Measurements from ENCODE around the gene NEURL1B.

The NEURL1B gene

GRCh38 chr5:172603251-172603806 lies 37.7 kb upstream of the NEURL1B start:
- CTCF ChIA-PET, result interaction anchor here (0.8 to 1.3 kb wide), 2 partner anchors 9 to 124 kb away, joined by 3 to 4 read pairs; no protein-coding TSS in a partner anchor
- no peaks in the 10 kb centered on the region for H3K9me3 ChIP-seq (ENCODE audit: control insufficient read depth, insufficient read depth, low read depth, low read length)
- no peaks in the 10 kb centered on the region for H3K4me1 ChIP-seq (ENCODE audit: control insufficient read depth, insufficient read depth, low read length)
- no peaks in the 10 kb centered on the region for H3K36me3 ChIP-seq (ENCODE audit: control insufficient read depth in 2 of 2, insufficient read depth in 1 of 2, low read length in 2 of 2)
- POLR2A ChIA-PET, result no interaction called here
- H3K27ac ChIP-seq (ENCODE audit: extremely low read depth, low read depth, low read length), result no peak overlapping the region
- TF ChIP-seq ZFHX2 (tag by site-specific recombination; conservative IDR thresholded peaks at IDR 0.05) (peak; percentile 54), ZNF223 (tag by site-specific recombination; IDR thresholded peaks at IDR 0.05) (no peak)
- H3K4me3 ChIP-seq (ENCODE audit: low read depth, low read length), result no peak overlapping the region

- H3K36me3 ChIP-seq (ENCODE audit: control insufficient read depth in 2 of 2, insufficient read depth in 1 of 2, low read length in 2 of 2), result no peaks in the 10 kb centered on the region
- no peak overlapping the region for H3K4me3 ChIP-seq (ENCODE audit: low read depth, low read length)
- CTCF ChIA-PET, result interaction anchor here (0.6 kb wide), 1 partner anchor 23 kb away, joined by 3 read pairs; no protein-coding TSS in a partner anchor
- TF ChIP-seq ZSCAN5A (tag by site-specific recombination; IDR thresholded peaks at IDR 0.05) (no peak), ZNF292 (tag by site-specific recombination; IDR thresholded peaks at IDR 0.05; ENCODE audit: borderline replicate concordance, low read depth) (no peak), EGR2 (tag by site-specific recombination; IDR thresholded peaks at IDR 0.05; ENCODE audit: low read depth) (no peak), ZNF24 (tag by site-specific recombination; IDR thresholded peaks at IDR 0.05) (no peak), ZNF473 (tag by site-specific recombination; IDR thresholded peaks at IDR 0.05) (no peak), ZNF140 (tag by site-specific recombination; IDR thresholded peaks at IDR 0.05) (no peak), ZBTB8A (tag by site-specific recombination; IDR thresholded peaks at IDR 0.05) (no peak), ZNF623 (tag by site-specific recombination; IDR thresholded peaks at IDR 0.05) (no peak), ZNF792 (tag by site-specific recombination; IDR thresholded peaks at IDR 0.05) (no peak)
- H3K4me1 ChIP-seq (ENCODE audit: control insufficient read depth, insufficient read depth, low read length), result no peaks in the 10 kb centered on the region
- no peaks in the 10 kb centered on the region for H3K9me3 ChIP-seq (ENCODE audit: control insufficient read depth, insufficient read depth, low read depth, low read length)
- POLR2A ChIA-PET, result no interaction called here
- no peak overlapping the region for H3K27ac ChIP-seq (ENCODE audit: extremely low read depth, low read depth, low read length)
Observed at GRCh38 chr5:172605466-172605865, 35.6 kb upstream of the NEURL1B start.

GRCh38 chr5:172606156-172606785 lies 34.8 kb upstream of the NEURL1B start:
- H3K9me3 ChIP-seq (ENCODE audit: control insufficient read depth, insufficient read depth, low read depth, low read length), result no peaks in the 10 kb centered on the region
- POLR2A ChIA-PET, result no interaction called here
- no peak overlapping the region for H3K4me3 ChIP-seq (ENCODE audit: low read depth, low read length)
- no peaks in the 10 kb centered on the region for H3K4me1 ChIP-seq (ENCODE audit: control insufficient read depth, insufficient read depth, low read length)
- no peaks in the 10 kb centered on the region for H3K36me3 ChIP-seq (ENCODE audit: control insufficient read depth in 2 of 2, insufficient read depth in 1 of 2, low read length in 2 of 2)
- no peak overlapping the region for H3K27ac ChIP-seq (ENCODE audit: extremely low read depth, low read depth, low read length)
- CTCF ChIA-PET, result interaction anchor here (0.6 kb wide), 1 partner anchor 236 kb away, joined by 3 read pairs; no protein-coding TSS in a partner anchor
- TF ChIP-seq IKZF3 (tag by site-specific recombination; IDR thresholded peaks at IDR 0.05) (no peak), YY1 (tag by site-specific recombination; IDR thresholded peaks at IDR 0.05) (no peak), ZBTB26 (tag by site-specific recombination; optimal IDR thresholded peaks at IDR 0.05) (no peak), YY2 (tag by site-specific recombination; IDR thresholded peaks at IDR 0.05) (no peak), ZNF610 (tag by site-specific recombination; IDR thresholded peaks at IDR 0.05; ENCODE audit: borderline replicate concordance) (no peak), ZNF701 (tag by site-specific recombination; IDR thresholded peaks at IDR 0.05) (no peak), ZSCAN4 (tag by site-specific recombination; IDR thresholded peaks at IDR 0.05) (no peak), ZNF221 (tag by site-specific recombination; IDR thresholded peaks at IDR 0.05; ENCODE audit: borderline replicate concordance) (no peak), ZNF488 (tag by site-specific recombination; IDR thresholded peaks at IDR 0.05) (no peak), ZNF510 (tag by site-specific recombination; IDR thresholded peaks at IDR 0.05; ENCODE audit: insufficient replicate concordance) (no peak), ZBTB20 (tag by site-specific recombination; IDR thresholded peaks at IDR 0.05) (no peak), ZBTB11 (tag by site-specific recombination; conservative IDR thresholded peaks at IDR 0.05; ENCODE audit: low read depth) (no peak)
